Fibroblast of villous mesenchyme (primary cell): Measurements from ENCODE around the gene WDFY3. TPM values are rescaled to one million over a fixed set of nuclear protein-coding genes. Genes with fewer than 3 reads are reported as not detected.

Source experiments
- DNase-seq: peaks from one replicate; pipeline ENCODE4 v3.0.0-alpha.2; 2010; ENCODE audit warnings: low read depth
- H3K4me3 ChIP-seq: 2 replicates; pipeline ENCODE4 v1.5.1; 2011; ENCODE audit warnings: low read depth, mild to moderate bottlenecking, low read length
- total RNA-seq: library from RNA; depleted of rRNA; stranded (reverse); fragments of >200 nt; gene quantifications from 2 replicates; pipeline ENCODE4 v1.2.3, GENCODE V29; 2012
- TF ChIP-seq, protein P1 (sequence below): IDR thresholded peaks from 2 replicates; pipeline ENCODE4 v1.5.1; 2012; ENCODE audit warnings: low read depth, mild to moderate bottlenecking, low read length; ENCODE audit not compliant: insufficient read depth

Gene WDFY3
- total RNA-seq, 1 donor, result 98.0 TPM

GRCh38 chr4:84937381-84937977 is 29.0 kb downstream of the WDFY3 start:
- no peak overlapping the region for H3K4me3 ChIP-seq
- no peak for DNase-seq
- TF ChIP-seq, protein P1, sequence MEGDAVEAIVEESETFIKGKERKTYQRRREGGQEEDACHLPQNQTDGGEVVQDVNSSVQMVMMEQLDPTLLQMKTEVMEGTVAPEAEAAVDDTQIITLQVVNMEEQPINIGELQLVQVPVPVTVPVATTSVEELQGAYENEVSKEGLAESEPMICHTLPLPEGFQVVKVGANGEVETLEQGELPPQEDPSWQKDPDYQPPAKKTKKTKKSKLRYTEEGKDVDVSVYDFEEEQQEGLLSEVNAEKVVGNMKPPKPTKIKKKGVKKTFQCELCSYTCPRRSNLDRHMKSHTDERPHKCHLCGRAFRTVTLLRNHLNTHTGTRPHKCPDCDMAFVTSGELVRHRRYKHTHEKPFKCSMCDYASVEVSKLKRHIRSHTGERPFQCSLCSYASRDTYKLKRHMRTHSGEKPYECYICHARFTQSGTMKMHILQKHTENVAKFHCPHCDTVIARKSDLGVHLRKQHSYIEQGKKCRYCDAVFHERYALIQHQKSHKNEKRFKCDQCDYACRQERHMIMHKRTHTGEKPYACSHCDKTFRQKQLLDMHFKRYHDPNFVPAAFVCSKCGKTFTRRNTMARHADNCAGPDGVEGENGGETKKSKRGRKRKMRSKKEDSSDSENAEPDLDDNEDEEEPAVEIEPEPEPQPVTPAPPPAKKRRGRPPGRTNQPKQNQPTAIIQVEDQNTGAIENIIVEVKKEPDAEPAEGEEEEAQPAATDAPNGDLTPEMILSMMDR, result no peak

GRCh38 chr4:84936123-84936522 is 30.4 kb downstream of the WDFY3 start:
- no peak overlapping the region for H3K4me3 ChIP-seq
- no peak for DNase-seq
- TF ChIP-seq, protein P1, result no peak

DNA sequence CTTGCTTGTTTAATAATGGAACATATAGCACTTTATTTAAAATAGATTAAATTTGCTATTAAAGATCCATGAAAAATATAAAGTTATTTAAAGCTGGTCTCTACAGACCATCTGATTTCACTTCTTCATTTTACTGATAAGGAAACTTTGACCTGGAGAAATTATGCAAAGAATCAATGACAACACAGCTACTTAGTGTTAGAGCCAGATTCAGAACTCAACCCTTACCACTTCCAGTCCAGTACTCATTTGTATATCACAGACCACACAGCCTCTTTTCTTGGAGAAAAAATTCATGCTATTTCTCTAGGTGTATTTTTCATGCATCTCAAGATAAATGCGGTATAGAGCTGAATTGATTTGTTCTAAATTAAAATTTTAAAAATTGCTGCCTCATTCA is 34.0 kb downstream of the WDFY3 start:
- TF ChIP-seq, protein P1, result no peak
- no peak for DNase-seq
- no peak overlapping the region for H3K4me3 ChIP-seq

GRCh38 chr4:84931961-84932360 is 34.5 kb downstream of the WDFY3 start:
- TF ChIP-seq, protein P1, result no peak
- H3K4me3 ChIP-seq, result no peak overlapping the region
- no peak for DNase-seq

GRCh38 chr4:84931274-84931673 is 35.2 kb downstream of the WDFY3 start:
- TF ChIP-seq, protein P1, result no peak
- DNase-seq, result no peak
- no peak overlapping the region for H3K4me3 ChIP-seq

GRCh38 chr4:84928089-84928488 is 38.4 kb downstream of the WDFY3 start:
- DNase-seq, result no peak
- no peak overlapping the region for H3K4me3 ChIP-seq
- TF ChIP-seq, protein P1, result no peak

DNA sequence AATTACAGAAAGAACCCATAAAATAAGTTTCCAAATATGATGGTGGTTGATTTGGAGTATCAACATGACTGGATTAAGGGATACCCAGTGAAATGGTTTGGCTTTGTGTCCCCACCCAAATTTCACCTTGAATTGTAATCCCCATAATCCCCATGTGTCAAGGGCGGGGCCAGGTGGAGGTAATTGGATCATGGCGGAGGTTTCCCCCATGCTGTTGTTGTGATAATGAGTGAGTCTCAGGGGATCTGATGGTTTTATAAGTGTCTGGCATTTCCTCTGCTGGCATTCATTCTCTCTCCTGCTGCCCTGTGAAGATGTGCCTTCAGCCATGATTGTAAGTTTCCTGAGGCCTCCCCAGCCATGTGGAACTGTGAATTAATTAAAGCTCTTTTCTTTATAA is 39.1 kb downstream of the WDFY3 start:
- no peak overlapping the region for H3K4me3 ChIP-seq
- TF ChIP-seq, protein P1, result no peak
- no peak for DNase-seq
